Activated CD4-positive, alpha-beta T cell treated with anti-CD3 and anti-CD28 coated beads, Interleukin-2, amount 50 U/mL, for 48 hours (primary cell): ENCODE data around the gene CCDC188.

Experiments used
- DNase-seq, 2 experiments: peaks; one replicate each; pipeline ENCODE4 v3.0.0-alpha.2; 2020

The CCDC188 gene

GRCh38 chr22:20116376-20116950 lies 34.4 kb downstream of the CCDC188 start:
- DNase-seq: no peak

- no peak for DNase-seq
Measured at GRCh38 chr22:20115691-20116375, 35.0 kb downstream of the CCDC188 start, which contains the start of gene RANBP1. TSS of gene RANBP1 (plus strand) at chr22:20116104. CDS start at chr22:20116185, 81 bp downstream.

GRCh38 chr22:20114506-20115475 lies 36.1 kb downstream of the CCDC188 start:
- no peak for DNase-seq

- DNase-seq: no peak
Measured at GRCh38 chr22:20113551-20114310, 37.1 kb downstream of the CCDC188 start.

GRCh38 chr22:20112623-20113511 lies 38.0 kb downstream of the CCDC188 start:
- DNase-seq: no peak

- no peak for DNase-seq
Measured at GRCh38 chr22:20111689-20112622, 38.9 kb downstream of the CCDC188 start.

- peak in 1 of 2 experiments; percentile 46 for DNase-seq
Measured at GRCh38 chr22:20111045-20111688, 39.7 kb downstream of the CCDC188 start.

- no peak for DNase-seq
Measured at GRCh38 chr22:20110359-20110985, 40.4 kb downstream of the CCDC188 start.

- no peak for DNase-seq
Measured at GRCh38 chr22:20109411-20110358, 41.2 kb downstream of the CCDC188 start.

GRCh38 chr22:20108757-20109230 lies 42.1 kb downstream of the CCDC188 start:
- no peak for DNase-seq

- DNase-seq: no peak
Measured at GRCh38 chr22:20107951-20108756, 42.7 kb downstream of the CCDC188 start.

GRCh38 chr22:20107471-20107901 lies 43.4 kb downstream of the CCDC188 start:
- no peak for DNase-seq

- DNase-seq: no peak
Measured at GRCh38 chr22:20106849-20107237, 44.0 kb downstream of the CCDC188 start.

- no peak for DNase-seq
Measured at GRCh38 chr22:20106205-20106848, 44.5 kb downstream of the CCDC188 start.

GRCh38 chr22:20105456-20106204 lies 45.2 kb downstream of the CCDC188 start:
- DNase-seq: no peak
